Subcutaneous adipose tissue (tissue), 4 donors: ENCODE data around the gene PCSK7. TPM values are rescaled to one million over a fixed set of nuclear protein-coding genes. Genes with fewer than 3 reads are reported as not detected.

Source experiments
- CTCF ChIP-seq: fragments of 450-650 bp; IDR thresholded peaks from one replicate; pipeline ENCODE4 v1.5.1; 2016; ENCODE audit warnings: low read depth, mild to moderate bottlenecking, control low read depth, antibody characterized with exemption, moderate library complexity
- total RNA-seq, 4 donors: library from RNA; depleted of rRNA; stranded (reverse); fragments of >200 nt; gene quantifications; one replicate each; pipeline ENCODE4 v1.1.0, GENCODE V29; 2016

The PCSK7 gene
- total RNA-seq, 4 donors from 2014 or later: 26.2 to 91.0 (median 46.3) TPM

GRCh38 chr11:117189191-117189940 is 42.5 kb downstream of the PCSK7 start:
- TF ChIP-seq CTCF: no peak

GRCh38 chr11:117188620-117189081 is 43.2 kb downstream of the PCSK7 start:
- no peak for TF ChIP-seq CTCF

GRCh38 chr11:117187799-117188481 is 43.9 kb downstream of the PCSK7 start:
- TF ChIP-seq CTCF: no peak

GRCh38 chr11:117187428-117187798 is 44.5 kb downstream of the PCSK7 start:
- TF ChIP-seq CTCF: no peak

- no peak for TF ChIP-seq CTCF
Measured at GRCh38 chr11:117187007-117187406, 44.9 kb downstream of the PCSK7 start.

GRCh38 chr11:117186431-117186761 is 45.5 kb downstream of the PCSK7 start:
- TF ChIP-seq CTCF: no peak

GRCh38 chr11:117185736-117186430 is 46.0 kb downstream of the PCSK7 start:
- TF ChIP-seq CTCF: no peak
